Measurements from ENCODE around the gene AIP. TPM values are rescaled to one million over a fixed set of nuclear protein-coding genes. Genes with fewer than 3 reads are reported as not detected.

Gene AIP
- total and polyA plus RNA-seq, 2 donors (not counting 1 experiment from before 2014, with no cell fraction given), result 127 to 205 TPM

DNA sequence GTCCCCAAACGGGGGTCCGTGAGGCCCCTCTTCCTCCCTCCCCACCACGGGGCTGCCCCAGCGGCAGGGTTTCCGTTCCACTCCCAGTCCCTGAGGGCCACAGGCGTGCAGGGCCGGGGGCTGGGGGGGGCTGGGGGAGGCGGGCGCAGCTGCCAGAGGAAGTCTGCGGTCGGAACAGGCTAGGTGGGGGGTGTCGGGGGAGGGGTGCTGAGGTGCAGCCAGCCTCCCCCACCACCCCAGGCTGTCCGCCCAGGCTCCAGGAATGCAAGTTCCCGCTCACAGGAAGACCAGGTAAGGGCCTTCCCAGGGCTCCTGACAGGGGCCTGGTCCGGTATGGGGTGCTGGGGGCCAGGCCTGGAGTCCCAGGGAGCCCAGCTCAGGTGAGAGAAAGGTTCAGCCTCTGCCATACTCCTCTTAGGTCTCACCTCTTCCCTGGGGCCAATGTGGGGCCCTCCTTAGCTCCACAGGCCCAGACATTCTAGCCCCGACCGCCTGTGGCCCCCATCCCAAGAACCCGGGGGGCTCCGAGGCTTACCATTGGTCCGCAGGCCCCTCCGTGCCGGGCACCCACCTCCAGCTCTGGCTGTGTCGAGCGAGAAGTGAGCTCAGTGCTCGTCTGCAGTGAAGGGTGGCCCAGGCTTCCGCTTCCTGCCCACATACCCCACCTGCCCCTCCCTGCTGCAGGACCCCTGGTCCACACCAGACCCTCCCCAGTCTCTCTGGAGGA lies 45.6 kb upstream of the AIP start, which contains the start of gene PTPRCAP:
Gene PTPRCAP (minus strand): TSS at position 601 of the 727 bp plus-strand sequence. CDS start 63 bp downstream, at position 538.
- ChIA-PET CTCF (interaction anchor here (0.6 to 4.4 kb wide), 21 partner anchors 9 to 86 kb away, joined by 3 to 63 read pairs (median 7); partner anchors contain the start of genes CABP4, GPR152, PITPNM1 and PPP1CA), POLR2A (interaction anchor here (0.6 to 9.5 kb wide), 28 partner anchors 9 to 319 kb away, joined by 3 to 215 read pairs (median 10); partner anchors contain the start of genes AIP, ANKRD13D, CABP4 and CLCF1)

GRCh38 chr11:67437809-67438157 lies 45.0 kb upstream of the AIP start:
- Histone ChIP-seq H3K4me3 (ENCODE audit: control extremely low read depth in 1 of 5, extremely low read depth in 1 of 5, insufficient read depth in 1 of 5, low read depth in 2 of 5, low read length in 4 of 5) (peak overlapping the region; percentile 32 to 96 (median 86)), H2AFZ (ENCODE audit: insufficient read depth, low read depth, low read length, poor library complexity, severe bottlenecking) (no peak overlapping the region), H4K20me1 (ENCODE audit: control insufficient read depth, insufficient read depth, low read length, poor library complexity, severe bottlenecking) (peaks cover 64% of the 10 kb centered on the region), H3K9ac (ENCODE audit: low read length) (peak overlapping the region; percentile 82), H3K27ac (ENCODE audit: low read length in 2 of 2) (peak overlapping the region; percentile 68 to 88), H3K36me3 (replicated peaks in 1 of 2; ENCODE audit: control extremely low read depth in 1 of 2, control insufficient read depth in 1 of 2, extremely low read depth in 1 of 2, insufficient read depth in 2 of 2, low read length in 1 of 2) (peaks cover 0 to 35% of the 10 kb centered on the region in 2 experiments), H3K9me3 (ENCODE audit: control extremely low read depth in 1 of 3, control insufficient read depth in 2 of 3, insufficient read depth in 1 of 3, low read length in 2 of 3) (peaks cover 0 to 3% (median 0%) of the 10 kb centered on the region in 3 donors), H3K79me2 (ENCODE audit: control insufficient read depth, insufficient read depth, low read length) (peaks cover 67% of the 10 kb centered on the region), H3K27me3 (replicated peaks in 1 of 4; ENCODE audit: control extremely low read depth in 1 of 4, control insufficient read depth in 3 of 4, insufficient read depth in 4 of 4, low read length in 3 of 4) (no peaks in the 10 kb centered on the region), H3K4me1 (ENCODE audit: control insufficient read depth in 2 of 2, insufficient read depth in 2 of 2, low read length in 2 of 2) (peaks cover 73 to 90% of the 10 kb centered on the region in 2 donors), H3K4me2 (replicated peaks; ENCODE audit: low read depth, low read length, poor library complexity, severe bottlenecking) (peak overlapping the region; percentile 99)
- ATAC-seq (ENCODE audit: low read depth) (no peak), DNase-seq (no peak)
- Mint-ChIP-seq H3K27ac (peak overlapping the region; percentile 98), H3K4me1 (peaks cover 89% of the 10 kb centered on the region), H3K4me3 (peak overlapping the region; percentile 88), H3K27me3 (no peaks in the 10 kb centered on the region), H3K9me3 (ENCODE audit: insufficient read depth) (no peaks in the 10 kb centered on the region)
- CTCF ChIA-PET, result interaction anchor here (0.9 to 4.4 kb wide), 18 partner anchors 9 to 87 kb away, joined by 3 to 63 read pairs (median 8); partner anchors contain the start of genes CABP4, GPR152, PITPNM1 and PPP1CA
- POLR2A ChIA-PET, result interaction anchor here (0.7 to 9.5 kb wide), 23 partner anchors 8 to 198 kb away, joined by 3 to 215 read pairs (median 11); partner anchors contain the start of genes AIP, ANKRD13D, CABP4 and CLCF1
- 43% methylated on average over 2 of the region's 3 CpGs for WGBS (ENCODE audit: insufficient coverage)
- intact Hi-C loops (cut with micrococcal nuclease), result loop anchor here (1.0 to 2.0 kb wide), 6 partner anchors 17 to 69 kb away; partner anchors contain the start of genes AIP and TMEM134
- no peak for TF ChIP-seq EZH2 (IDR thresholded peaks at IDR 0.05; ENCODE audit: borderline replicate concordance, insufficient read depth, low read depth, low read length, poor library complexity, severe bottlenecking)
- TF ChIP-seq, protein P1, sequence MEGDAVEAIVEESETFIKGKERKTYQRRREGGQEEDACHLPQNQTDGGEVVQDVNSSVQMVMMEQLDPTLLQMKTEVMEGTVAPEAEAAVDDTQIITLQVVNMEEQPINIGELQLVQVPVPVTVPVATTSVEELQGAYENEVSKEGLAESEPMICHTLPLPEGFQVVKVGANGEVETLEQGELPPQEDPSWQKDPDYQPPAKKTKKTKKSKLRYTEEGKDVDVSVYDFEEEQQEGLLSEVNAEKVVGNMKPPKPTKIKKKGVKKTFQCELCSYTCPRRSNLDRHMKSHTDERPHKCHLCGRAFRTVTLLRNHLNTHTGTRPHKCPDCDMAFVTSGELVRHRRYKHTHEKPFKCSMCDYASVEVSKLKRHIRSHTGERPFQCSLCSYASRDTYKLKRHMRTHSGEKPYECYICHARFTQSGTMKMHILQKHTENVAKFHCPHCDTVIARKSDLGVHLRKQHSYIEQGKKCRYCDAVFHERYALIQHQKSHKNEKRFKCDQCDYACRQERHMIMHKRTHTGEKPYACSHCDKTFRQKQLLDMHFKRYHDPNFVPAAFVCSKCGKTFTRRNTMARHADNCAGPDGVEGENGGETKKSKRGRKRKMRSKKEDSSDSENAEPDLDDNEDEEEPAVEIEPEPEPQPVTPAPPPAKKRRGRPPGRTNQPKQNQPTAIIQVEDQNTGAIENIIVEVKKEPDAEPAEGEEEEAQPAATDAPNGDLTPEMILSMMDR (IDR thresholded peaks at IDR 0.05), result no peak

More for the DNA sequence above, 45.6 kb upstream of the AIP start, which contains the start of gene PTPRCAP:
- intact Hi-C loops (cut with micrococcal nuclease), result loop anchor here (1.0 to 2.0 kb wide), 6 partner anchors 16 to 69 kb away; partner anchors contain the start of genes AIP and TMEM134
- Histone ChIP-seq H2AFZ (ENCODE audit: insufficient read depth, low read depth, low read length, poor library complexity, severe bottlenecking) (no peak within 1 kb of the TSS), H4K20me1 (ENCODE audit: control insufficient read depth, insufficient read depth, low read length, poor library complexity, severe bottlenecking) (peaks cover 69% of the 10 kb centered on the region), H3K9me3 (ENCODE audit: control extremely low read depth in 1 of 3, control insufficient read depth in 2 of 3, insufficient read depth in 1 of 3, low read length in 2 of 3) (peaks cover 0 to 3% (median 0%) of the 10 kb centered on the region in 3 donors), H3K36me3 (replicated peaks in 1 of 2; ENCODE audit: control extremely low read depth in 1 of 2, control insufficient read depth in 1 of 2, extremely low read depth in 1 of 2, insufficient read depth in 2 of 2, low read length in 1 of 2) (peaks cover 0 to 40% of the 10 kb centered on the region in 2 experiments), H3K27me3 (replicated peaks in 1 of 4; ENCODE audit: control extremely low read depth in 1 of 4, control insufficient read depth in 3 of 4, insufficient read depth in 4 of 4, low read length in 3 of 4) (no peaks in the 10 kb centered on the region), H3K4me2 (replicated peaks; ENCODE audit: low read depth, low read length, poor library complexity, severe bottlenecking) (peak within 1 kb of the TSS; percentile 99), H3K4me1 (ENCODE audit: control insufficient read depth in 2 of 2, insufficient read depth in 2 of 2, low read length in 2 of 2) (peaks cover 68 to 89% of the 10 kb centered on the region in 2 donors), H3K9ac (ENCODE audit: low read length) (peak within 1 kb of the TSS; percentile 82), H3K27ac (ENCODE audit: low read length in 2 of 2) (peak within 1 kb of the TSS; percentile 71 to 88), H3K4me3 (ENCODE audit: control extremely low read depth in 1 of 5, extremely low read depth in 1 of 5, insufficient read depth in 1 of 5, low read depth in 2 of 5, low read length in 4 of 5) (peak within 1 kb of the TSS; percentile 51 to 96 (median 86)), H3K79me2 (ENCODE audit: control insufficient read depth, insufficient read depth, low read length) (peaks cover 67% of the 10 kb centered on the region)
- DNase-seq (peak; percentile 82), ATAC-seq (ENCODE audit: low read depth) (peak; percentile 53)
- Mint-ChIP-seq H3K4me1 (peaks cover 89% of the 10 kb centered on the region), H3K27ac (peak within 1 kb of the TSS; percentile 98), H3K27me3 (no peaks in the 10 kb centered on the region), H3K4me3 (peak within 1 kb of the TSS; percentile 88), H3K9me3 (ENCODE audit: insufficient read depth) (no peaks in the 10 kb centered on the region)
- TF ChIP-seq EZH2 (IDR thresholded peaks at IDR 0.05; ENCODE audit: borderline replicate concordance, insufficient read depth, low read depth, low read length, poor library complexity, severe bottlenecking), result no peak
- WGBS (ENCODE audit: insufficient coverage), result 0% methylated on average over 15 of the region's 26 CpGs
